ENCODE results near the gene GLI1.
A peak's percentile ranks its signal among the peaks of the same experiment; 100 is the strongest.

GLI1 gene

GRCh38 chr12:57460841-57461275, 1.3 kb downstream of the GLI1 start:
- no peak for DNase-seq (ENCODE audit: low read depth in 2 of 2)

- no peak for DNase-seq (ENCODE audit: low read depth in 2 of 2)
These were observed 1.8 kb downstream of the GLI1 start for GRCh38 chr12:57461276-57461916.

- no peak for DNase-seq (ENCODE audit: low read depth in 2 of 2)
These were observed 2.3 kb downstream of the GLI1 start for GRCh38 chr12:57461917-57462250.

- peak; percentile 83 to 87 for DNase-seq (ENCODE audit: low read depth in 2 of 2)
These were observed 2.8 kb downstream of the GLI1 start for GRCh38 chr12:57462251-57462911.

GRCh38 chr12:57462912-57463253, 3.3 kb downstream of the GLI1 start:
- DNase-seq (ENCODE audit: low read depth in 2 of 2), result no peak

GRCh38 chr12:57464569-57464968, 5.0 kb downstream of the GLI1 start:
- DNase-seq (ENCODE audit: low read depth in 2 of 2), result no peak

GRCh38 chr12:57465030-57465746, 5.6 kb downstream of the GLI1 start:
- DNase-seq (ENCODE audit: low read depth in 2 of 2), result no peak

- DNase-seq (ENCODE audit: low read depth in 2 of 2), result no peak
These were observed 6.3 kb downstream of the GLI1 start for GRCh38 chr12:57465747-57466505.

GRCh38 chr12:57467212-57467874, 7.8 kb downstream of the GLI1 start:
- no peak for DNase-seq (ENCODE audit: low read depth in 2 of 2)

- DNase-seq (ENCODE audit: low read depth in 2 of 2), result no peak
These were observed 8.3 kb downstream of the GLI1 start for GRCh38 chr12:57467915-57468314.

- no peak for DNase-seq (ENCODE audit: low read depth in 2 of 2)
These were observed 9.9 kb downstream of the GLI1 start for GRCh38 chr12:57469296-57470164.

- DNase-seq (ENCODE audit: low read depth in 2 of 2), result no peak
These were observed 10.8 kb downstream of the GLI1 start for GRCh38 chr12:57470286-57470969.

GRCh38 chr12:57470970-57471656, 11.5 kb downstream of the GLI1 start:
- no peak for DNase-seq (ENCODE audit: low read depth in 2 of 2)

GRCh38 chr12:57471661-57472060, 12.1 kb downstream of the GLI1 start:
- DNase-seq (ENCODE audit: low read depth in 2 of 2), result no peak

- DNase-seq (ENCODE audit: low read depth in 2 of 2), result no peak
These were observed 12.8 kb downstream of the GLI1 start for GRCh38 chr12:57472391-57472790.

GRCh38 chr12:57473392-57473791, 13.8 kb downstream of the GLI1 start:
- DNase-seq (ENCODE audit: low read depth in 2 of 2), result no peak

- DNase-seq (ENCODE audit: low read depth in 2 of 2), result no peak
These were observed 14.3 kb downstream of the GLI1 start for GRCh38 chr12:57473886-57474285.

GRCh38 chr12:57474430-57474829, 14.8 kb downstream of the GLI1 start:
- no peak for DNase-seq (ENCODE audit: low read depth in 2 of 2)

- DNase-seq (ENCODE audit: low read depth in 2 of 2), result no peak
These were observed 15.3 kb downstream of the GLI1 start for GRCh38 chr12:57474862-57475261.

Measured in stimulated activated CD4-positive, alpha-beta T cell treated with anti-CD3 and anti-CD28 coated beads, Interleukin-15, amount 100 ng/mL, for 48 hours (primary cell).